HUES6 (cell line): ENCODE results near the gene DTYMK.

Source experiments
- H3K27ac ChIP-seq: 2 replicates; pipeline ENCODE4 v1.7.0; 2013; ENCODE audit warnings: low read depth, mild to moderate bottlenecking, low read length, inconsistent platforms
- H3K27me3 ChIP-seq: 2 replicates; pipeline ENCODE4 v1.6.1; 2013; ENCODE audit warnings: low read length; ENCODE audit not compliant: control insufficient read depth, insufficient read depth
- H3K36me3 ChIP-seq: 2 replicates; pipeline ENCODE4 v1.6.1; 2013; ENCODE audit warnings: low read length; ENCODE audit not compliant: control insufficient read depth, insufficient read depth
- H3K4me1 ChIP-seq: 2 replicates; pipeline ENCODE4 v1.6.1; 2013; ENCODE audit warnings: low read length; ENCODE audit not compliant: control insufficient read depth, insufficient read depth
- H3K4me3 ChIP-seq: 2 replicates; pipeline ENCODE4 v1.5.1; 2013; ENCODE audit warnings: low read depth, low read length
- H3K9ac ChIP-seq: one replicate; pipeline ENCODE4 v1.6.1; 2013; ENCODE audit warnings: mild to moderate bottlenecking, low read length
- H3K9me3 ChIP-seq: 2 replicates; pipeline ENCODE4 v1.6.1; 2013; ENCODE audit warnings: low read depth, low read length; ENCODE audit not compliant: control insufficient read depth, insufficient read depth

The DTYMK gene

GRCh38 chr2:241656190-241656741, 30.3 kb downstream of the DTYMK start:
- no peak overlapping the region for H3K4me3 ChIP-seq
- H3K27me3 ChIP-seq: no peaks in the 10 kb centered on the region
- H3K9ac ChIP-seq: no peak overlapping the region
- no peak overlapping the region for H3K27ac ChIP-seq
- H3K4me1 ChIP-seq: no peaks in the 10 kb centered on the region; the same call in 1 of the 2 replicates
- no peaks in the 10 kb centered on the region for H3K9me3 ChIP-seq
- peaks cover 86% of the 10 kb centered on the region for H3K36me3 ChIP-seq

- H3K27ac ChIP-seq: no peak overlapping the region
- H3K4me3 ChIP-seq: no peak overlapping the region
- no peaks in the 10 kb centered on the region for H3K9me3 ChIP-seq
- H3K4me1 ChIP-seq: peaks cover 3% of the 10 kb centered on the region; the same call in 1 of the 2 replicates
- no peak overlapping the region for H3K9ac ChIP-seq
- H3K27me3 ChIP-seq: no peaks in the 10 kb centered on the region
- peaks cover 86% of the 10 kb centered on the region for H3K36me3 ChIP-seq
Measured at GRCh38 chr2:241655516-241656189, 31.0 kb downstream of the DTYMK start.

- Histone ChIP-seq H3K27ac (no peak overlapping the region), H3K4me3 (no peak overlapping the region), H3K9me3 (no peaks in the 10 kb centered on the region), H3K27me3 (no peaks in the 10 kb centered on the region), H3K4me1 (peaks cover 11% of the 10 kb centered on the region), H3K9ac (no peak overlapping the region), H3K36me3 (peaks cover 78% of the 10 kb centered on the region)
Measured at GRCh38 chr2:241654551-241654950, 32.1 kb downstream of the DTYMK start.

- Histone ChIP-seq H3K36me3 (peaks cover 67% of the 10 kb centered on the region), H3K9ac (no peak overlapping the region), H3K4me1 (peaks cover 16% of the 10 kb centered on the region)
Measured at GRCh38 chr2:241653210-241653750, 33.3 kb downstream of the DTYMK start.

GRCh38 chr2:241652722-241653121, 33.9 kb downstream of the DTYMK start:
- Histone ChIP-seq H3K9ac (no peak overlapping the region), H3K36me3 (peaks cover 63% of the 10 kb centered on the region), H3K4me3 (no peak overlapping the region), H3K4me1 (peaks cover 16% of the 10 kb centered on the region), H3K27ac (no peak overlapping the region), H3K9me3 (no peaks in the 10 kb centered on the region), H3K27me3 (no peaks in the 10 kb centered on the region)

More at GRCh38 chr2:241653210-241653750, 33.3 kb downstream of the DTYMK start:
- Histone ChIP-seq H3K4me3 (no peak overlapping the region), H3K9me3 (no peaks in the 10 kb centered on the region), H3K27me3 (no peaks in the 10 kb centered on the region), H3K27ac (no peak overlapping the region)

- Histone ChIP-seq H3K4me1 (peaks cover 16% of the 10 kb centered on the region), H3K9me3 (no peaks in the 10 kb centered on the region), H3K9ac (no peak overlapping the region), H3K27ac (no peak overlapping the region), H3K4me3 (no peak overlapping the region), H3K36me3 (peaks cover 60% of the 10 kb centered on the region), H3K27me3 (no peaks in the 10 kb centered on the region)
Measured at GRCh38 chr2:241652142-241652541, 34.5 kb downstream of the DTYMK start.

GRCh38 chr2:241649927-241650326, 36.7 kb downstream of the DTYMK start:
- Histone ChIP-seq H3K27ac (no peak overlapping the region), H3K9ac (no peak overlapping the region), H3K4me1 (peaks cover 19% of the 10 kb centered on the region), H3K27me3 (no peaks in the 10 kb centered on the region), H3K9me3 (no peaks in the 10 kb centered on the region), H3K4me3 (no peak overlapping the region), H3K36me3 (peaks cover 41% of the 10 kb centered on the region)

GRCh38 chr2:241649404-241649803, 37.2 kb downstream of the DTYMK start:
- Histone ChIP-seq H3K27me3 (no peaks in the 10 kb centered on the region), H3K4me3 (no peak overlapping the region), H3K27ac (no peak overlapping the region), H3K4me1 (peaks cover 19% of the 10 kb centered on the region), H3K9me3 (no peaks in the 10 kb centered on the region), H3K9ac (no peak overlapping the region), H3K36me3 (peaks cover 35% of the 10 kb centered on the region)

GRCh38 chr2:241648453-241648852, 38.2 kb downstream of the DTYMK start:
- Histone ChIP-seq H3K9ac (no peak overlapping the region), H3K27ac (no peak overlapping the region), H3K27me3 (no peaks in the 10 kb centered on the region), H3K4me3 (no peak overlapping the region), H3K36me3 (peaks cover 33% of the 10 kb centered on the region), H3K9me3 (no peaks in the 10 kb centered on the region), H3K4me1 (peaks cover 19% of the 10 kb centered on the region)

GRCh38 chr2:241645915-241646645, 40.5 kb downstream of the DTYMK start:
- Histone ChIP-seq H3K9ac (no peak overlapping the region), H3K27ac (no peak overlapping the region), H3K4me3 (no peak overlapping the region), H3K9me3 (no peaks in the 10 kb centered on the region), H3K27me3 (no peaks in the 10 kb centered on the region), H3K4me1 (peaks cover 29% of the 10 kb centered on the region), H3K36me3 (peaks cover 12% of the 10 kb centered on the region)
